ENCODE data around the gene HPCAL1. TPM values are rescaled to one million over a fixed set of nuclear protein-coding genes. Genes with fewer than 3 reads are reported as not detected.

Gene HPCAL1
- total RNA-seq, 4 donors from 2014 or later: 34.5 to 54.2 (median 41.3) TPM

- no peak overlapping the region for H3K4me3 ChIP-seq
- no peak for DNase-seq (ENCODE audit: extremely low spot score)
- H3K36me3 ChIP-seq: no peaks in the 10 kb centered on the region
- H3K27ac ChIP-seq (replicated peaks in 1 of 4): no peak overlapping the region
- H3K27me3 ChIP-seq: no peaks in the 10 kb centered on the region
- peaks cover 14 to 20% (median 17%) of the 10 kb centered on the region in 4 donors for H3K4me1 ChIP-seq
- intact Hi-C loops (cut with DNase I): no loop called here
- WGBS: 95% methylated on average over 5 of the region's 5 CpGs
- H3K9me3 ChIP-seq: no peaks in the 10 kb centered on the region
- TF ChIP-seq POLR2A (IDR thresholded peaks at IDR 0.05; ENCODE audit: low read depth) (no peak), CTCF (IDR thresholded peaks at IDR 0.05) (no peak), POLR2AphosphoS5 (IDR thresholded peaks at IDR 0.05) (no peak), EP300 (IDR thresholded peaks at IDR 0.05) (no peak)
These were observed 20.8 kb downstream of the HPCAL1 start for GRCh38 chr2:10323535-10323934.

GRCh38 chr2:10324095-10324832 is 21.6 kb downstream of the HPCAL1 start:
- Histone ChIP-seq H3K36me3 (no peaks in the 10 kb centered on the region), H3K27me3 (no peaks in the 10 kb centered on the region), H3K27ac (replicated peaks in 1 of 4) (no peak overlapping the region), H3K9me3 (no peaks in the 10 kb centered on the region), H3K4me3 (no peak overlapping the region), H3K4me1 (peaks cover 17 to 24% (median 19%) of the 10 kb centered on the region in 4 donors)
- no peak for DNase-seq (ENCODE audit: extremely low spot score)
- TF ChIP-seq POLR2A (IDR thresholded peaks at IDR 0.05; ENCODE audit: low read depth): no peak
- WGBS: 85% methylated on average over 5 of the region's 5 CpGs
- intact Hi-C loops (cut with DNase I): no loop called here

GRCh38 chr2:10325278-10326145 is 22.8 kb downstream of the HPCAL1 start:
- H3K36me3 ChIP-seq: no peaks in the 10 kb centered on the region
- no peak overlapping the region for H3K27ac ChIP-seq (replicated peaks in 1 of 4)
- no peak overlapping the region for H3K4me3 ChIP-seq
- DNase-seq (ENCODE audit: extremely low spot score): no peak
- peaks cover 29 to 36% (median 31%) of the 10 kb centered on the region in 4 donors for H3K4me1 ChIP-seq
- 86% methylated on average over 17 of the region's 17 CpGs for WGBS
- no peaks in the 10 kb centered on the region for H3K27me3 ChIP-seq
- intact Hi-C loops (cut with DNase I): no loop called here
- TF ChIP-seq POLR2AphosphoS5 (IDR thresholded peaks at IDR 0.05) (no peak), CTCF (IDR thresholded peaks at IDR 0.05) (no peak), POLR2A (IDR thresholded peaks at IDR 0.05; ENCODE audit: low read depth) (no peak), EP300 (IDR thresholded peaks at IDR 0.05) (no peak)
- no peaks in the 10 kb centered on the region for H3K9me3 ChIP-seq

- Histone ChIP-seq H3K27ac (replicated peaks in 1 of 4) (no peak overlapping the region), H3K27me3 (no peaks in the 10 kb centered on the region), H3K4me1 (peaks cover 34 to 43% (median 38%) of the 10 kb centered on the region in 4 donors), H3K36me3 (no peaks in the 10 kb centered on the region), H3K4me3 (no peak overlapping the region), H3K9me3 (no peaks in the 10 kb centered on the region)
- no peak for DNase-seq (ENCODE audit: extremely low spot score)
- 83% methylated on average over 7 of the region's 7 CpGs for WGBS
- intact Hi-C loops (cut with DNase I): no loop called here
- TF ChIP-seq CTCF (IDR thresholded peaks at IDR 0.05) (no peak), POLR2AphosphoS5 (IDR thresholded peaks at IDR 0.05) (no peak), EP300 (IDR thresholded peaks at IDR 0.05) (no peak), POLR2A (IDR thresholded peaks at IDR 0.05; ENCODE audit: low read depth) (no peak)
These were observed 23.5 kb downstream of the HPCAL1 start for GRCh38 chr2:10326151-10326616.
